EH (cell line): ENCODE results near the gene COL4A5.
"Not testable (repeated sequence)": the region's sequence is repeated elsewhere in the genome, so short reads cannot be mapped to it uniquely, and the experiment has no call there.

ENCODE experiments used
- DNase-seq: peaks from one replicate; pipeline ENCODE4 v3.0.0-alpha.2; 2015; ENCODE audit warnings: low read depth

COL4A5 gene

GRCh38 chrX:108439426-108439942 is at the start of gene COL4A5:
COL4A5 (plus strand) TSS chrX:108439838; CDS start chrX:108440126, 288 bp downstream.
- peak; percentile 73 for DNase-seq

- not testable (repeated sequence) for DNase-seq
Measured at GRCh38 chrX:108390976-108391717, 48.5 kb upstream of the COL4A5 start.

DNA sequence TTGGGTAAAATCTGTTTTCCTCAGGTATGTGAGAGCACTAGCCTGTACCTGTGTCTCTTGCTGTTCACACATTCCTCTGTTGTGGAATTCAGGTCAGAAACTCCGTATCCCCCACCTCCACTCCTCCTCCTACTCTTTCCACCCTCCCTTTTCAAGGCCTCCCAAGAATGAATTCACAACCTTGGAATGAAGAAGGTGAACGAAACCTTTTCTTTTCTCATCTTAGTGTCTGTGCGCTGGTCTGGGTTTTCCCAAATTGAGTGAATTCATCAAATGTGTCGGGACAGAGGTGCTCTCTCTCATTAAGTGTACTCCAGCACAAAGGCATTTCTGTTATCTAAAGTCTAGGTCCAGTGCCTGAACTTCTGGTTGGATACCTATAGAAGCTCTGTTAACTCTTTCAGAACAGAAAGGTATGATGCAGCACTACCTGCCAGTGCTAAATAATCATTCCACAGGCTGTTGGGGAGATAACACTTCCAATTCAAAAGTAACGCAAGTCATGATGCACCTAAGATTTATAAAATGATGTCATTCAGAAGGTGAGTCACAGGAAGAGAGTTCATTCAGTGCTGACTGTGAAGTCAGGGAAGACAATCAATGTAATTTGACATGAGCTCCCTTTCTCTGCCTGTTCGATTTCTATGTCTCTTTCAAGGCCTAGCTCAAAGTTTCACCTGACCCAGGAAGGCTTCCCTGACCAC is 43.3 kb upstream of the COL4A5 start:
- peak; percentile 22 for DNase-seq

DNA sequence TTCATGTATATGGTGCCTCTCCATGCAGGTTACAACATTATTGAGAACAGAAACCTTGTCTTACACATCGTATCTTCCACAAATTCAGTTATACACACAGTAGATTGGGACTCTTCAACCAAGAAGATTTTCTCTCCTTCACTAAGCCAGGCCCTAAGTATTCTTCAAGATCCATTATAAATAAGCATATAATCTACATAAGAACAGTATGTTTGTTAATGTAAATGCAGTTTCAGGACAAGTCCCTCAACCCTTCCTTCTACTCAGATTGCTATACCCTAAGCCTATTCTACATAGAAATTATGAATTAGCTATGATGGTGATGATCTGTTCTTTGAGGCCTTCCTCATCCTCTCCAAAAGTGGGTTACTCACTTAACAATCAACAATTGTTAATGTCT is 42.7 kb upstream of the COL4A5 start:
- DNase-seq: no peak

- peak; percentile 55 for DNase-seq
Measured at GRCh38 chrX:108397627-108398391, 41.8 kb upstream of the COL4A5 start.

- DNase-seq: peak; percentile 76
Measured at GRCh38 chrX:108399418-108400165, 40.0 kb upstream of the COL4A5 start.

GRCh38 chrX:108412783-108413182 is 26.9 kb upstream of the COL4A5 start:
- no peak for DNase-seq

GRCh38 chrX:108415146-108415545 is 24.5 kb upstream of the COL4A5 start:
- peak; percentile 19 for DNase-seq

DNA sequence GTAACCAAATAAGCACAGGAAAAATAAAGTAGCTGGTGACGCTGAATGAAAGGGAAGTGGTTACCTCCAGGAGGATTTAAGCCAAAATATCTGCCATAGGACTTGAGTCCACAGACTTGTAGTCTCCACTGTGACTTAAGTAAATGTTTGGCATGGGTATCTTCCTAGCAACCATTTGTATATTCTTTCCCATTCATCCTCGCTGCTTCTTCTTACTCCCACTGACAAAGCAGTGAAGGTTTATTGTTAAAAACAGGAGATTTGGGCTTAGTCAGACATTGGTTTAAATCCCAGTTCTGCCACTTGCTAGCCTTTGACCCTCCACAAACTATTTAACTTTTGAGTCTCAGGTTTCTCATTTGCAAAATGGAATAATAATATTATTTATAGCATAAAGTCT is 23.7 kb upstream of the COL4A5 start:
- no peak for DNase-seq

- no peak for DNase-seq
Measured at GRCh38 chrX:108417257-108417656, 22.4 kb upstream of the COL4A5 start.

DNA sequence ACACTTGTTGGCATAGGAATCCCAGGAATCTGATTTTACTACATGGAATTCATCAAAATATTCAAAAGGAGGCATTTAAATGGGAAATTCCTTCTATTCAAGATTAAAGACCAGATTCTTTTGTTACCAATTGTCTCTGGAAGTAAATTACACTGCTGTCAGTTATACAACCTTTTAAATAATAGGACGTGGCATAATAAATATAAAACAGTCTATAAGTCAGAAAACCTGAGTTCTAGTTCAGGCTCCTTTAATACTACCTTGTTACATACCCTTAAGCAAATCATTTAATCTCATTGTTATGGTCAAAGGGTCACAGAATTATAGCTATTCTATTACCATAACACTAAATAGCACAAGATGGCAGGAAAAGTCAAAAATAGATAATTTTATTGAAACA is 20.2 kb upstream of the COL4A5 start:
- DNase-seq: no peak

DNA sequence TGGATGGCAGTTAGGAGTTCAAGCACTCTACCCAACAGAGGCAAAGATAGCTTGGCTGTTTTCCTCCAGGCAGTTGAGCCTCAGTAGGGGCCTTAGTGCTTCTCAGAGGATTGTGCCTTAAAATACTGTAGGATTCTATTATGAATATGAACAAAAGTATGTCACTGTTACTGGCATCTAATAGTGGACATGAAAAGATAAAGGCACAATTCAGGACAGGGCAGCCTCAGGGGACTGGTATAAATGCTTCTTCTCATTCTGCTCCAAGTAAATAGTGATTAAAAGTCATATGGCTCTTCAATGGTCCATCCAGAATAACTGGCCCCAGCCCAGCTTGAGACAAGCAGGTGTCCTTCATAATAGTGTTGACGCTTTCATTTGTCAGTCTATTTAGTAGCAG is 19.2 kb upstream of the COL4A5 start:
- no peak for DNase-seq

DNA sequence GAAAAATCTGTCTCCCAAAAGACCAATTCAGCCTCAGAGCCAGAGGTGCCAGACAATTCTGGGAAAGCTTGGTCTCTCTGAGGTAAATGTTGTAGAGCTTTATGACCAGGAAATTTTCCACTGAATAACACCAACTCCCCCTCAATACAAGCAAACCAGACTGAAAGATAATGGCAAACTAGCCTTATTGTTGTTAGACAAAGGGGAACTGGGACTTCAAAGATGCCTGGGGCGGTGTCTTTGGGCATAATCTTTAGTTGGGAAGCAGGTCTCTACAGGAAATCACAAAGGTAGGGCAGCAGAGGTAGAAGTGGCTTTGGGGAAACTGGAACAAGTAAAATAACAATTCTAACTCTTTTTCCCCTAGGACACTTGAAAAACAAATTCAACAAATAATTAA is 13.4 kb upstream of the COL4A5 start:
- DNase-seq: no peak

DNA sequence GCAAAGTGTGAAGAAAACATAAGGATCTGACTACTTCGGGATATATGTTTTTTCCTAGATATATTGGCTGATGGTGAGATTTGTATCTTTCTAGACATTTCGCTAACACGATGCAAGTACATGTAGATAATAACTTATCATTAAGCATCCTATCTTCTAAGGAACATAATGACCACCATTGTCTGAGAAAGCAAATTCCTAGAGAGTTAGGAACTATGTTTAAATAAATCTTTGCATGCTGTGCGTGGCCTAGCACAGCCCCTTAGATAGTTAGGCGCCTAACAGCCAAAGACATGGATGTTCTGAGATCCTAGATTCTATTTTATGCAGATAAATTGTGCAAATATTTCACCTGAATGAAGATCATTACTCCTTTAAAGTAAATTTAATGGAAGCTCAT is 4.4 kb upstream of the COL4A5 start:
- no peak for DNase-seq

DNA sequence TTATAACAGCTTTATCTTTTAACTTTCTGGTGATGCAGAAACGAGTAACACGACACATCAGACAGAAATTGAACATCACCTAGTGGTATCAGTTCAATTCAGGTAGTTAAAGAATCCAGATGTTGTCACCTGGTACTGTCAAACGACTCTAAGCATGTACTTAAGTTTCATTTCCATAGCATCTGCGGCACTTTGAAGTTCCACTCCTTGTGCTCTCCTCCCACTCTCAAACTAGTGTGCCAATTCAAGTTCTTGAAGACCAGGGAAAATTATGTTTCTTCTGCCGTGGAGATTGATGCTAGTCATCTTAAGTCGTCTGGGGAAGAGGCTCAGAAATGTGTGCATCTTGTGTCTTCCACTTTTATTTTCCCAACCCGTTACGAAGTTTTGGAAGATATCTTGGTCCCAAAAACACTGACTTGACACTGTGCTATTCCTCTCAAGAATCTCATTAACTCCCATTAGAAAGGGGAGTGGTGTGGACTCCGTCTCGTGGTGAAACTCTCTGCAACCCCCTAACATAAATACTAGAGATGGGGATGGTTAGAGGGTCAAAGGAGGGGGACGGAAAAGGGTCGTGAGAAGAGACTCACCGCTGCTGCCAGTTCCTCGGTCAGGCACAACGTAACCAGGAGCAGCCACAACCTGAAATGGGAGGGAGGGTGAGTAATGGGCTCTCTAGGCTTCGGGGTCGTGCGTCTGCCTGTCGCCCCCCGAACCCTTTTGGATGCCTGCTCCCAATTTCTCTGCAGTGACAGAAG is 2.1 kb upstream of the COL4A5 start:
- DNase-seq: no peak

DNA sequence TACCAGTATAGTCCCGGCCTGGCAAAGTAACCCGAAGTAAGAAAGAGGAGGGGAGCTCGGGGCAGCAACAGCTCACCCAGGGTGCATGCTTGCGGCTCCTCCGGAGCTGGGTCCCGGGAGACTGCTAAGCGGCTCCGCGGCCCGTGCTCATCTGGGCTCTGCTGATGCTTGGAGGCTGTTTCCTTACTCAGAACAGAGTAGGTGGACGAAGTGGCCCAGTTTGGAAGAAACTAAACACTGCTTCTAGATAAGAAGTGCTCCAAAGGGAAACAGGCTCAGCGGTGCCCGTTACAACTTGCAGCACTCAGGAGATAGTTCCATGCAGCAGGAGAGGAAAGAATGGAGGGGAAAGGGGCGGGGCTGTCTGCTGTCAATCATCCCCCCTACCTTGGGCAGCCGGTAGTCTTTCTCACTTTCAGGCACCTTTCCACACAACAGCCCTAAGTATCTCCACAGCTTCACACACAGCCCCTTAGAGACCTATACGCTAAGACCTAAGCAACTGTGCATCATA is 1.5 kb upstream of the COL4A5 start, which contains the start of gene COL4A6:
Gene COL4A6 (minus strand): TSS at position 313 of the 514 bp plus-strand sequence. CDS start 226 bp downstream, at position 87.
- DNase-seq: peak; percentile 16

GRCh38 chrX:108439961-108440696 is 491 bp downstream of the COL4A5 start:
- peak; percentile 42 for DNase-seq

DNA sequence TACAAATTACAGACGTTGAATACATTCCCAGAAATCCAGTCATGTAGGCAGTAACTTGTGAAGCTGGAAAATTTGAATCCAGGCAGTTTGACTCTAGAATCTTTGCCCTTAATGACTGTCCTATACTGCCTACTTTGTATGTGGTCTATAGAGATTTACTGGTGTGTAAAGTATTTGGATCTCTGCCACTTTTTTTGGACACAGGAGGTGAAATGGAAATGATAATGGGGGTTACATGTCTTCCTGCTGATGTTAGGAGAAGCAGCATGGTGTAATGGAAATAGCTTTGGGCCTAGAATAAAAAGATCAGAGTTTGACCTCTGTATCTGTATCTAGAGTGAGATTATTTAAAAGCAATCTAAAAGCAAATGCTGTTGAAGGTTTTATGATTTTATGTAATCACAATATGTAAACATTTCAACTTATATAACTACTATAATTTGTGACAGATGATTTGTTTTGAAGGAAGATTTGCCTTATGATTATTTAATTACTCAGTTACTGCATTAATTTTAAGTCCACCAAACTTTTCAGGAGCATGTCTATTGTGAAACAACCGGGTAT is 3.3 kb downstream of the COL4A5 start:
- DNase-seq: no peak

DNA sequence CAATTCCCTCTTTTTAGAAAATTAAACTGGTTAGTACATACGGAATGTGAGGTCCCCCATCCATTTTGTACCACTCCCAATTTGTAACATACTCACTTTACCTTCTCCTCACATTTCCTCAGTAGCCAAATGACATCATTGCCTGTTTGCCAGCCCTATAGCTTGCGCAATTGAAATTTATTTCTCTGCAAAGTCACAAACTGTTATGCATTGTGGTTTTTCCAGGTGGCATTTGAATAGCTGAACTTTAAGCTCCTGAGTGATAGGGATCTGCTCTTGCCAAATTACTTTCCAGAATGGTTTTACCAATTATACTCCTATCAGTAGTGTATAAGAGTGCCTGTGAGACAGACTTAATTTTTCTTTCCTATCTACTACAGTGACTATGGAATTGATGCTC is 7.7 kb downstream of the COL4A5 start:
- peak; percentile 21 for DNase-seq

GRCh38 chrX:108453841-108454240 is 14.2 kb downstream of the COL4A5 start:
- peak; percentile 16 for DNase-seq
